Heart left ventricle (tissue), 16 donors: Measurements from ENCODE around the gene KLF2. TPM values are rescaled to one million over a fixed set of nuclear protein-coding genes. Genes with fewer than 3 reads are reported as not detected.

Experiments used
- ATAC-seq, 4 donors: fragments of 200-7000 bp; cut with Tn5 transposase; one replicate each; pipeline ENCODE4 v1.9.1; 2020 to 2022; ENCODE audit warnings: moderate library complexity in 4 of 4, mild to moderate bottlenecking in 3 of 4, moderate number of reproducible peaks in 1 of 4
- DNase-seq, 5 donors: peaks; one replicate each; pipeline ENCODE4 v3.0.0-alpha.2; 2020
- H3K27ac ChIP-seq, 12 donors: fragments of 200-600 bp; sonication (generic) in 4 of 12; one replicate each; pipeline versions ENCODE4 v1.5.0 to v1.8.0; 2016 to 2022; ENCODE audit warnings: mild to moderate bottlenecking in 2 of 12
- H3K27me3 ChIP-seq, 9 donors: fragments of 200-600 bp; sonication (generic) in 2 of 9; one replicate each; pipeline versions ENCODE4 v1.5.1 to v1.8.0; 2016 to 2022; ENCODE audit warnings: mild to moderate bottlenecking in 3 of 9
- H3K36me3 ChIP-seq, 9 donors: fragments of 200-600 bp; sonication (generic) in 2 of 9; one replicate each; pipeline versions ENCODE4 v1.5.0 to v1.8.0; 2018 to 2022; ENCODE audit warnings: mild to moderate bottlenecking in 2 of 9
- H3K4me1 ChIP-seq, 12 donors: fragments of 200-600 bp; sonication (generic) in 4 of 12; one replicate each; pipeline versions ENCODE4 v1.5.0 to v1.8.0; 2016 to 2022; ENCODE audit warnings: mild to moderate bottlenecking in 3 of 12
- H3K4me3 ChIP-seq, 12 donors: fragments of 200-600 bp; sonication (generic) in 4 of 12; one replicate each; pipeline versions ENCODE4 v1.5.0 to v1.8.0; 2017 to 2022; ENCODE audit warnings: mild to moderate bottlenecking in 9 of 12, moderate library complexity in 4 of 12
- H3K9me3 ChIP-seq, 12 donors: fragments of 200-600 bp; sonication (generic) in 4 of 12; one replicate each; pipeline versions ENCODE4 v1.5.0 to v1.8.0; 2016 to 2022; ENCODE audit warnings: mild to moderate bottlenecking in 1 of 12
- POLR2A ChIP-seq, 2 donors: fragments of 450-650 bp; IDR thresholded peaks; one replicate each; pipeline ENCODE4 v1.6.1; 2017; ENCODE audit warnings: antibody characterized with exemption in 2 of 2, mild to moderate bottlenecking in 2 of 2, moderate library complexity in 2 of 2
- WGBS, 4 donors: extraction: QIAGEN DNeasy Blood & Tissue Kit in 2 of 4; methylation state at CpG; one replicate each; pipeline versions ENCODE4 v1.1.5 to v1.1.7; 2013 to 2018; 5-methylcytosine and 5-hydroxymethylcytosine counted together
- intact Hi-C, 10 donors: fragments of 100-400 bp; cut with DNase I; formaldehyde crosslinking; loops; one replicate each; pipeline versions ENCODE4 v1.11.1 to v1.14.2; 2022
- polyA plus RNA-seq, 2 donors: library from polyadenylated mRNA; stranded (reverse); fragments of 200-250 nt; gene quantifications; one replicate each; pipeline ENCODE4 v1.2.3, GENCODE V29; 2013
- total RNA-seq, 9 donors: library from RNA; depleted of rRNA in 2 of 9; stranded (reverse); fragments of >200 nt in 2 of 9; fragmentation: NEBNext Ultra II Directional in 3 of 9; extraction: Animal tissue kit (Norgen Biotek cat#: 25700) in 3 of 9; gene quantifications; one replicate each; pipeline versions ENCODE4 v1.1.0 to v1.2.4, GENCODE V29; 2016 to 2023
- TF ChIP-seq, protein P1 (sequence below), 12 donors: fragments of 200-600 bp; sonication (generic) in 4 of 12; IDR thresholded peaks; one replicate each; pipeline versions ENCODE4 v1.5.0 to v1.8.0; 2018 to 2022; ENCODE audit warnings: antibody characterized with exemption in 12 of 12, mild to moderate bottlenecking in 5 of 12
- donor health status: ischemic (EF 13 %, LVEDD 7.1; RV severe dilation, severe dysfunction).
- donor health status: healthy with polysubstance abuse.
- donor health status: DM: no; HTN: yes; CAD: no.
- donor health status: DM: no; HTN: no; CAD: no.
- donor health status: ischemic (EF 25% LVEDD 6.9; RV normal size, moderate dysfunction).
- donor health status: ischemic (EF 25% LVEDD 5.7; RV mildly dilated, moderate dysfunction).
- donor health status: healthy.
- donor health status: DM: yes; HTN: yes; CAD: no.
- donor health status: ischemic (EF 35%, LVEDD 5.7; RV mildly dilated, moderate dysfunction).
- donor health status: nonischemic (EF 11% LVEDD 7.7; RV severe dilation, severe dysfunction).
- donor health status: DM: yes; HTN: yes; CAD: no.
- donor health status: PGD.
- donor health status: ischemic (EF 29% LVEDD 5.4; RV normal size, mild dysfunction).
- donor health status: nonischemic (EF 23%, LVEDD 6.1; RV moderate dilation, normal function).

The KLF2 gene
- total and polyA plus RNA-seq, 11 donors = 14.4 to 87.2 (median 37.8) TPM

DNA sequence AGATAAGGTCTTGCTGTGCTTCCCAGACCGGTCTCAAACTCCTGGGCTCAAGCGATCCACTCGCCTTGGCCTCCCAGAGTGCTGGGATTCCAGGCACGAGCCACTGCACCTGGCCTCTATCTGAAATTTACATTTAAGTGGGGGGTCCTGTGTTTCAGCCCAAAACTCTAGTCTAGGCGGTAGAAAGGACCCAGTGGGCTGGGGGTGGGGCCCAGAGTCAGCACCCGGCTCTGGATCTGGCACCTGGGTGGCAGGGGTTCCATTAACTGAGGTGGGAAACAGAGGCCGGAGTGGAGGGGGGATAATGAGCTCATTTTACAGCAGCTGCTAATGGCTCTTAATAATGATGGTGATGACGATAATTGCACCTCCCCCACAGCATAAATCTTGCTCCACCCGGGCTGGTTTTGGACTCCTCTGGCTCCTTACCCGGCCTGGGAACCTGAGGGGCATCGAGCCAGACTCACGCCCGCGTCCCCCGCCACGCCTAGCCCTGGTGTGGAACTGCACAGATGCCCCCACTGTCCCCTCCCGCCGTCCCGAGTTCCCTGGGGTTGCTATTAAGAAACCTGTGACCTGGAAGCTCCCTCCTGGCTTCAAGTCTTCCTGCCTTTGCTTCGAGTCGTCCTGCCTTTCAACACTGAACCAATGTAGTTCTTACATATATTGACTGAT, 17.8 kb upstream of the KLF2 start:
- no peak for ATAC-seq
- no peak overlapping the region for H3K27ac ChIP-seq
- H3K4me1 ChIP-seq = peaks cover 0 to 17% (median 0%) of the 10 kb centered on the region in 12 donors
- H3K4me3 ChIP-seq = no peak overlapping the region
- no peaks in the 10 kb centered on the region for H3K27me3 ChIP-seq
- DNase-seq = no peak
- intact Hi-C loops = no loop called here
- H3K36me3 ChIP-seq = no peaks in the 10 kb centered on the region
- H3K9me3 ChIP-seq = no peaks in the 10 kb centered on the region
- no peak for TF ChIP-seq POLR2A (IDR thresholded peaks at IDR 0.05)
- TF ChIP-seq, protein P1, sequence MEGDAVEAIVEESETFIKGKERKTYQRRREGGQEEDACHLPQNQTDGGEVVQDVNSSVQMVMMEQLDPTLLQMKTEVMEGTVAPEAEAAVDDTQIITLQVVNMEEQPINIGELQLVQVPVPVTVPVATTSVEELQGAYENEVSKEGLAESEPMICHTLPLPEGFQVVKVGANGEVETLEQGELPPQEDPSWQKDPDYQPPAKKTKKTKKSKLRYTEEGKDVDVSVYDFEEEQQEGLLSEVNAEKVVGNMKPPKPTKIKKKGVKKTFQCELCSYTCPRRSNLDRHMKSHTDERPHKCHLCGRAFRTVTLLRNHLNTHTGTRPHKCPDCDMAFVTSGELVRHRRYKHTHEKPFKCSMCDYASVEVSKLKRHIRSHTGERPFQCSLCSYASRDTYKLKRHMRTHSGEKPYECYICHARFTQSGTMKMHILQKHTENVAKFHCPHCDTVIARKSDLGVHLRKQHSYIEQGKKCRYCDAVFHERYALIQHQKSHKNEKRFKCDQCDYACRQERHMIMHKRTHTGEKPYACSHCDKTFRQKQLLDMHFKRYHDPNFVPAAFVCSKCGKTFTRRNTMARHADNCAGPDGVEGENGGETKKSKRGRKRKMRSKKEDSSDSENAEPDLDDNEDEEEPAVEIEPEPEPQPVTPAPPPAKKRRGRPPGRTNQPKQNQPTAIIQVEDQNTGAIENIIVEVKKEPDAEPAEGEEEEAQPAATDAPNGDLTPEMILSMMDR (IDR thresholded peaks at IDR 0.05) = no peak
- WGBS, 4 donors = 80 to 83% (median 82%) methylated on average over 20 to 21 of the region's 21 CpGs

DNA sequence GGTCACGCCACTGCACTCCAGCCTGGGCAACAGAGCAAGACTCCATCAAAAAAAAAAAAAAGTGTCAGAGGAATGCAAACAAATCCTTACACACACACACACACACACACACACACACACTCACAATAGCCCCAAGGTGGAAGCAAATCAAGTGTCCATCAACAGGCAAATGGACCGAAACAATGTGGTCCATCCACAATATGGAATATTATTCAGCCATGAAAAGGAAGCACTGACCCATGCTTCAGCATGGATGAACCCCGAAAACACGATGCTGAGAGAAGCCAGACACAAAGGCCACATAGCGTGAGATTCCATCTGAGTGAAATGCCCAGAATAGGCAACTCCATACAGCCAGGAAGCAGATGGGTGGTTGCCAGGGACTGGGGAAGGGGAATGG, 16.5 kb upstream of the KLF2 start:
- no peaks in the 10 kb centered on the region for H3K27me3 ChIP-seq
- WGBS, 4 donors = 96 to 98% (median 97%) methylated on average over 5 of the region's 5 CpGs
- H3K9me3 ChIP-seq = no peaks in the 10 kb centered on the region
- intact Hi-C loops = no loop called here
- H3K4me3 ChIP-seq = no peak overlapping the region
- TF ChIP-seq POLR2A (IDR thresholded peaks at IDR 0.05) = no peak
- TF ChIP-seq, protein P1 (IDR thresholded peaks at IDR 0.05) = no peak
- no peak for DNase-seq
- H3K4me1 ChIP-seq = peaks cover 0 to 19% (median 0%) of the 10 kb centered on the region in 12 donors
- no peak overlapping the region for H3K27ac ChIP-seq
- no peak for ATAC-seq
- no peaks in the 10 kb centered on the region for H3K36me3 ChIP-seq

DNA sequence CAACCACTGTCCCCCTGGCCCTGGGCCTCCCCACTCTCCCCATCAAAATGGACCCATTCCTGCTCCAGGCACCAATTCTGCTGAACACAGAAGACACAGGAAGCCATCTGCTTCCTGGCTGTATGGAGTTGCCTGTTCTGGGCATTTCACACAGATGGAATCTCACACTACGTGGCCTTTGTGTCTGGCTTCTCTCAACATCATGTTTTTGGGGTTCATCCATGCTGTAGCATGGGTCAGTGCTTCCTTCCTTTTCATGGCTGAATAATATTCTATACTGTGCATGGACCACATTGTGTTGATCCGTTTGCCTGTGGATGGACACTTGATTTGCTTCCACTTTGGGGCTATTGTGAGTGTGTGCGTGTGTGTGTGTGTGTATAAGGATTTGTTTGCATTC, 15.0 kb upstream of the KLF2 start:
- Histone ChIP-seq H3K36me3 (no peaks in the 10 kb centered on the region), H3K27ac (no peak overlapping the region), H3K9me3 (no peaks in the 10 kb centered on the region), H3K4me3 (no peak overlapping the region), H3K27me3 (no peaks in the 10 kb centered on the region), H3K4me1 (peaks cover 0 to 19% (median 2%) of the 10 kb centered on the region in 12 donors)
- WGBS, 4 donors = 86 to 91% (median 87%) methylated on average over 3 of the region's 3 CpGs
- TF ChIP-seq POLR2A (IDR thresholded peaks at IDR 0.05) = no peak
- TF ChIP-seq, protein P1 (IDR thresholded peaks at IDR 0.05) = no peak
- no peak for DNase-seq
- intact Hi-C loops = loop anchor here in 1 of 10 donors (2.0 kb wide), 1 partner anchor 13 kb away; no protein-coding TSS in a partner anchor
- ATAC-seq = no peak

DNA sequence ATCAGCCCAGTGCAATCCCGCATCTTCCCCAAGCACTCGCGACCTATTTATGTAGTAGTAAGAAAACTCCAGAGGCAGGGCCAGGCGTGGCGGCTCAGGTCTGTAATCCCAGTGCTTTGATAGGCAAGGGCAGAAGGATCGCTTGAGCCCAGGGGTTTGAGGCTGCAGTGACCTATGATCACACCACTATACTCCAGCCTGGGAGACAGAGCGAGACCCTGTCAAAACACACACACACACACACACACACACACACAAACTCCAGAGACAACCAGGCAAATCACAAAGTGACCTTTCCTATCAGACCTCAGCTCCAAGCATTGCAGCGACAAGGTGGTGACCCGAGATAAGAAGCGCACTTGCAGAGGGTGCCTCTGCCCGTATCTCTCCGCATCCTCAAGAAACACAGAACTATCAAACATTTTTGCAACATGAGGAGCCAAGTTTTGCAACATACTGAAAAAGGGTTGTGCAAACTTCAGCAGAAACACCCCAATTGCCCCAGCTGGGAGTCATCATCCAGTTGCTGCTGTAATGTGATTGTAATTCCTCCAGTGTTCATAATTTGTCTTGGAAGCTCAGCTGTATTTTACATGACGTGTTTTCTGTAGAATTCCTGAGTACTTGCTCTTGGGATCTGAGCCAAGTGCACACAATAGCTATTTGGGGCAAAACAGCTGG, 8.7 kb upstream of the KLF2 start:
- Histone ChIP-seq H3K4me3 (peak overlapping the region in 1 of 12 donors; percentile 2), H3K27ac (peak overlapping the region; percentile 54 to 88 (median 77)), H3K9me3 (peaks cover 0 to 5% (median 0%) of the 10 kb centered on the region in 12 donors), H3K36me3 (no peaks in the 10 kb centered on the region), H3K27me3 (no peaks in the 10 kb centered on the region), H3K4me1 (peaks cover 0 to 47% (median 27%) of the 10 kb centered on the region in 12 donors)
- peak; percentile 54 to 76 (median 73) for ATAC-seq
- 46 to 64% (median 50%) methylated on average over 13 of the region's 13 CpGs for WGBS, 4 donors
- intact Hi-C loops = loop anchor here in 3 of 10 donors (2.0 to 5.0 kb wide), 4 partner anchors 23 to 63 kb away; no protein-coding TSS in a partner anchor
- DNase-seq = peak in 4 of 5 donors; percentile 68 to 75 (median 70)
- TF ChIP-seq POLR2A (IDR thresholded peaks at IDR 0.05) = no peak
- TF ChIP-seq, protein P1 (IDR thresholded peaks at IDR 0.05) = no peak
